GM18519 (cell line): ENCODE measurements around the gene STK40.

Experiments
- ATAC-seq: cut with Tn5 transposase; IDR thresholded peaks from one replicate; pipeline ENCODE4 v1.9.1; 2021; ENCODE audit warnings: mild to moderate bottlenecking, moderate library complexity; ENCODE audit not compliant: unreplicated experiment, low FRiP score

The STK40 gene

DNA sequence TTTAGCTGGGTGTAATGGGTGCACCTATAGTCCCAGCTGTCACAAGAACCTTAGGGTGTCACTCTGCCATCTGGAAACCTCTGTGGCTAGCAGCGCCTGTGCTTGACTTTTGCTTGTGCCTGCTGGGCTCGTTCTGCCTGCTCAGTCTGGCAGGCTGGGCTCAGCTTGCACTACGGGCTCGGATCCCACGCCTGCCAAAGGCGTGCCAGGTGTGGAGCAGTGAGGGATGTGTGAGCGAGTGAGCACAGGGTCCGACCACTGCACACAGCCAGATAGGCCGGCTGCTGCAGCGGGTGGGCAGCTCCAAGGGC is 14.7 kb upstream of the STK40 start:
- no peak for ATAC-seq

DNA sequence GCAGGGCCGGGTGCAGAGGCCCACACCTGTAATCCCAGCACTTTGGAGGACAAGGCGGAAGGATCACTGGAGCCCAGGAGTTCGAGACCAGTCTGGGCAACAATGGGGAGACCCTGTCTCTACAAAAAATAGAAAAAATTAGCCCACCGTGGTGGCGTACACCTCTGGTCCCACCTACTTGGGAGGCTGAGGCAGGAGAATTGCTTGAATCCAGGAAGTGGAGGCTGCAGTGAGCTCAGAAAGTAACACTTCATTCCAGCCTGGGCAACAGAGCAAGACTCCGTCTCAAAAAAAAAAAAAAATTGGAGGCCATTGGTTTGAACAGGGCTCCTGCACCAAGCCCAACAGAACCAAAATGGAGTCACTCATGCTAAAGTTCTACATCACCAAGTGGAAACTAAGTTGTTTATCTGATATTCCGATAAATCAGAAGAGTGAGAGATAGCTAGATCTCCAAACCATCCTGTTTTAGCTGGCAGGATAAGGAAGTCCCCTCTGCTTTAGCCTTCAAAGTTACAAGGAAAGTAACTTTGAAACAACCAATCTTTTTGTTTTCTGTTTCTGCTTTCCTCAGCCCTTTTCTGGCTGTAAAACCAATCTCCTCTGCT is 12.8 kb upstream of the STK40 start:
- ATAC-seq = no peak

- peak; percentile 64 for ATAC-seq
Measured at GRCh38 chr1:36397378-36398230, 11.9 kb upstream of the STK40 start, which contains the start of gene LSM10. TSS of gene LSM10 (minus strand) at chr1:36397908. CDS start at chr1:36394129, 3,779 bp downstream.

GRCh38 chr1:36397083-36397377 is 11.3 kb upstream of the STK40 start:
- peak; percentile 11 for ATAC-seq

- no peak for ATAC-seq
Measured at GRCh38 chr1:36396359-36396758, 10.6 kb upstream of the STK40 start.

DNA sequence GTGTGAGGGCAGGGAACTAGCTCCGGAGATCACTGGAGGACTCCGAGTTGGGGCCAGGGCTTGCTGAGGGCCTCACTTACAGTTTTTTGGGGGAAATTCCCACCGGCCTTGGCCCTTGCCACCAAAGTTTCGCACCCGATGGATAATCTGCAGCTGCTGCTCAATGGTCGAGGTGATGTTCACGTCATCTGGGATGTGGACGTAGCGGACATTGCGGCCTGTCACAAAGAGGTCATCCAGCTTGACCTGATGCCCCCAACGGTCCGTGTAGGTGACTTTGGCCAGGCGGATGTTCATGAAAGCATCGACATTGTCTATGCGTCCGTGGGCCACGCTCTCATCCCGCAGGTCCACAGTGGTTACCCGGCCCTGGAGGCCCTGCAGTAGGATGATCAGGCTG is 8.0 kb upstream of the STK40 start:
- no peak for ATAC-seq

DNA sequence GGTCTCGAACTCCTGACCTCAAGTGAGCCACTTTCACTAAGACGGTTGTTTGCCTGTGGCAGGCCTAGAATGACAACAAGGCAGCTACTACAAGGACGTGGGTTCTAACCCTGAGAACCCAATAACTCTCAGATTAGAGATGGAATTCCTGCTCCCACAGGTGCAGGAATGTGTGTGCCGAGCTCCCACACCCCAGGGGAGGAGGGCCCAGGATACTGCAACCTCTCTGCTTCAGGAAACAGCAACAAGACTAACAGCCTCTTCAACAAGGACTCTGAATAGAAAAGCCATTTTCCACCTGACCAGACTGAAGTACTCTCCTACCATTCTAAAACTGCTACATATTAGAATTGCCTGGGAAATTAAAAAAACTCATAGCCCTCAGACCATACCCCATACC is 7.1 kb upstream of the STK40 start:
- ATAC-seq = no peak

- ATAC-seq = no peak
Measured at GRCh38 chr1:36391271-36391670, 5.5 kb upstream of the STK40 start.

DNA sequence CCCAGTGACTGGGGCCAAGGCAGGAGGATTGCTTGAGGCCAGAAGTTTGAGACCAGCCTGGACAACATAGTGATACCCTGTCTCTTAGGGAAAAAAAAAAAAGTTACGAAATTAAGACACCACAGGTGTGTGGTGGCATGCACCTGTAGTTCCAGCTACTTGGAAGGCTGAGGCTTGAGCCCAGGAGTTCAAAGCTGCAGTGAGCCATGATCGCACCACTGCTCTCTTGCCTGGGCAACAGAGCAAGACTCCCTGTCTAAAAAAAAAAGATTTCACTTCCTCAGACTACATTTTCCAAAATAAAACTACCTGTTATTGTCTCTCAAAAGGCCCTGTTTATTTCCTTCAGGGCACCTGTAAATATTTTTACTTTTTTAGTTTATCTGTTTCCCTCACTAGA is 4.7 kb upstream of the STK40 start:
- ATAC-seq = no peak

- no peak for ATAC-seq
Measured at GRCh38 chr1:36389999-36390398, 4.3 kb upstream of the STK40 start.

- ATAC-seq = no peak
Measured at GRCh38 chr1:36389261-36389660, 3.5 kb upstream of the STK40 start.

DNA sequence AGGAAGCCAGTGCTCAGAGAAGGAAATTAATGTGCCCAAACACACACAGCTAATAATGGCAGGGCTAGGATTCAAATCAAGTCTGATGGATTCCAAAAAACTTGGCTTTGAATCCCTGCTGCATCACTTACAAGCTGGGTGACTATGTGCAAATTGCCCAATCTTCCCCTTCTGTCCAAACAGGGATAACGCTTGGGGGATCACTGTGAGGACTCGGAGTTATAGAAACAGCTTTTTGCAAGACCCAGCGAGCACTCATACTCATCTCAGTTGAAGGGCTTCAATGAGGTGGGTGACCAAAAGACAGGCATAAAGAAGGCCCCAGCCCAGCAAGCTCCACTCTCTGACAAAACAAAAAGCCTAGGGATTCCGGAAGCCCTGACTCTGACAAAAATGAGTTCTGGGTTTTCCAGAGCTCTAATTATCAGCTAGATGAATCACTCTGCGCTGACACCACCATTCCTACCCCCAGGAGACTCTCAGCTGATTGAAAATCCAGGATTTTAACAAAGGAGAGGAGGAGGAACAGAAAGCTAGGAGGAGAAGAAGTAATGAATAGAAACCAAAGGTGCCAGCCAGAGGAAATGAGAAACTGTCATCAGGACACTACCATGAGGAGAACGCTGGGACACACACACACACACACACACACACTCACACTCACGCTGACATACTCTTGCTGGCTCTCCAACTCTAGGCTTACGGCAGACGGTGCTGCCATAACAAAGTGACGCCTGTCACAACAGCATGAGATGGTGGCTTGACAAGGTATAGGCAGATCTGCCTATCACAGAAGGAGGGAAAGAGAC is 1.6 kb upstream of the STK40 start:
- ATAC-seq = no peak

DNA sequence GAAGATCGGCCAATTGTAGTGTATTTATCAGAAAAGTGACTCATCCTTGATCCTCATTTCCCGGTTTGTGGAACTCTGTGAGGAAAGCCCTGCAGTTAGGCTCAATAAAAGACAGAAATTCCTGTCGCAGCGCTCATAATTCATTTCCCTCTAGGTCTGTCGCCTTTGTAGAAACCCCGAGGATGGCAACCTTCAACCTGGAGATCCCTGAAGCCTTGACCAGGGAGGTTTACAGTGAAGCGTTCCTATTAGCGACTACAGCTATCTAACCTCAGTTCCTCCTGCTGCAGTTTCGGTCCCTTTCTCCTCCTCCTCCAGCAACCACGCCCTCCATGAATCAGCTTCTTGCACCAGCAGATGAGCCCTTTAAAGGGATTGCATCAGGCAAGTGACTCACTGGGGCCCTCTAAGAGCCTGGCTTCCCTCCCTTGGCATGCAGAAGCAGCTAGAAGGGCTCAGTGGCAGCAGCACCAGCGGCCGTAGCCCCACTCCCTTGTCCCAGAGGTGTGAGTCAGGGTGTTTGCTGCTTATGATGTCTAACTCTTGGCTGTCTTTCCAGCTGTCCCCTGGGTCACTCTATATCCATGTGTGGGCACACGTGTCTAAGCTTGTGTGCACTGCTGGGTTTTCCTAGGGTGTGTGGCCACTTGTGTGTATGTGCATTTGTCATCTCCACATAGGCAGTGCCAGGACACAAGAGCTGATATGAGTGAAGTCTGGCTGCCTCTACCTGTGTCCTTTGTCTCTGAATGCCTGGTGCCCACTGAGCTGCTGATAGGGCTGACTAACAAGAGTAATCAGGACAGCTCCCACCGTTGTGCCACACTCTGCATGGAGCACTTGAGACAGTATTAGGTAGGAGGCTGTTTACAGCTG is 779 bp upstream of the STK40 start:
- ATAC-seq = no peak

- ATAC-seq = no peak
Measured at GRCh38 chr1:36384542-36385409, 948 bp downstream of the STK40 start.

DNA sequence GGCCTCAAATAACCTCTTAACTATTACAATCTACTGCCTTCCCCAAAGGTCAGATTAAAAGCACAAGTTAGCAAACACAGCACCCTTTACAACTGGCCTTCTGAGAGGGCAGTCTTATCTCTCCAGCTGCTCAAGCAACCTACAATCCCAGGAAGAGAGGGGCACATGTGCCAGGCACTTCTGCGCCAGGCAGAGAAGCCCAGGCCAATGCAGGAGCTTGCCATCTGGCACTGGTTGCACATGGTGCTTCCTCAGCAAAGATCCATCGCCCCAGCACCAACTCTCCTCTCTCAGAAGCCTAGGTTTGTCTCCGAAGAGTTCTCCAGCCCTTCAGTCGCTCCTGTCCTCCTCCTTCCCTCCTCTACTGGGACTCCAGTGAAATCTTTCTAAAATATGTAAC is 2.5 kb downstream of the STK40 start:
- ATAC-seq = no peak

- no peak for ATAC-seq
Measured at GRCh38 chr1:36382669-36383068, 3.1 kb downstream of the STK40 start.

- ATAC-seq = no peak
Measured at GRCh38 chr1:36382231-36382630, 3.5 kb downstream of the STK40 start.

DNA sequence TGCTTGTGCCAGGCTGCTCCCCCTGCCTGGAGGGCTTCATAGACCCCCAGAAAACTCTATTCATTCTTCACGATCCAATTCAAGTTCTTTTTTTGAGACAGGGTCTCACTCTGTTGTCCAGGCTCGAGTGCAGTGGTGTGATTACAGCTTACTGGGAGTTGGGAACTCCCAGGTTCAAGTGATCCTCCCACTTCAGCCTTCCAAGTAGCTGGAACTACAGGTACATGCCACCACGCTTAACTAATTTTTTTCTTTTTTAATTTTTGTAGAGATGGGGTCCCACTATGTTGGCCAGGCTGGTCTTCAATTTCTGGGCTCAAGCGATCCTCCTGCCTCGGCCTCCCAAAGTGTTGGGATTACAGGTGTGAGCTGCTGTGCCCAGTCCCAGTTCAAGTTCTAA is 4.3 kb downstream of the STK40 start:
- ATAC-seq = no peak

- no peak for ATAC-seq
Measured at GRCh38 chr1:36380782-36381181, 4.9 kb downstream of the STK40 start.

- ATAC-seq = no peak
Measured at GRCh38 chr1:36380143-36380619, 5.5 kb downstream of the STK40 start.
